Activated gamma-delta T cell treated with Interleukin-2 at 50 U/mL for 16 hours (primary cell): Measurements from ENCODE around the gene ASTN2.

Experiments used
- DNase-seq: peaks from one replicate; pipeline ENCODE4 v3.0.0-alpha.2; 2020

The ASTN2 gene, protein sequence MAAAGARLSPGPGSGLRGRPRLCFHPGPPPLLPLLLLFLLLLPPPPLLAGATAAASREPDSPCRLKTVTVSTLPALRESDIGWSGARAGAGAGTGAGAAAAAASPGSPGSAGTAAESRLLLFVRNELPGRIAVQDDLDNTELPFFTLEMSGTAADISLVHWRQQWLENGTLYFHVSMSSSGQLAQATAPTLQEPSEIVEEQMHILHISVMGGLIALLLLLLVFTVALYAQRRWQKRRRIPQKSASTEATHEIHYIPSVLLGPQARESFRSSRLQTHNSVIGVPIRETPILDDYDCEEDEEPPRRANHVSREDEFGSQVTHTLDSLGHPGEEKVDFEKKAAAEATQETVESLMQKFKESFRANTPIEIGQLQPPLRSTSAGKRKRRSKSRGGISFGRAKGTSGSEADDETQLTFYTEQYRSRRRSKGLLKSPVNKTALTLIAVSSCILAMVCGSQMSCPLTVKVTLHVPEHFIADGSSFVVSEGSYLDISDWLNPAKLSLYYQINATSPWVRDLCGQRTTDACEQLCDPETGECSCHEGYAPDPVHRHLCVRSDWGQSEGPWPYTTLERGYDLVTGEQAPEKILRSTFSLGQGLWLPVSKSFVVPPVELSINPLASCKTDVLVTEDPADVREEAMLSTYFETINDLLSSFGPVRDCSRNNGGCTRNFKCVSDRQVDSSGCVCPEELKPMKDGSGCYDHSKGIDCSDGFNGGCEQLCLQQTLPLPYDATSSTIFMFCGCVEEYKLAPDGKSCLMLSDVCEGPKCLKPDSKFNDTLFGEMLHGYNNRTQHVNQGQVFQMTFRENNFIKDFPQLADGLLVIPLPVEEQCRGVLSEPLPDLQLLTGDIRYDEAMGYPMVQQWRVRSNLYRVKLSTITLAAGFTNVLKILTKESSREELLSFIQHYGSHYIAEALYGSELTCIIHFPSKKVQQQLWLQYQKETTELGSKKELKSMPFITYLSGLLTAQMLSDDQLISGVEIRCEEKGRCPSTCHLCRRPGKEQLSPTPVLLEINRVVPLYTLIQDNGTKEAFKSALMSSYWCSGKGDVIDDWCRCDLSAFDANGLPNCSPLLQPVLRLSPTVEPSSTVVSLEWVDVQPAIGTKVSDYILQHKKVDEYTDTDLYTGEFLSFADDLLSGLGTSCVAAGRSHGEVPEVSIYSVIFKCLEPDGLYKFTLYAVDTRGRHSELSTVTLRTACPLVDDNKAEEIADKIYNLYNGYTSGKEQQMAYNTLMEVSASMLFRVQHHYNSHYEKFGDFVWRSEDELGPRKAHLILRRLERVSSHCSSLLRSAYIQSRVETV (N-terminal part only)

DNA sequence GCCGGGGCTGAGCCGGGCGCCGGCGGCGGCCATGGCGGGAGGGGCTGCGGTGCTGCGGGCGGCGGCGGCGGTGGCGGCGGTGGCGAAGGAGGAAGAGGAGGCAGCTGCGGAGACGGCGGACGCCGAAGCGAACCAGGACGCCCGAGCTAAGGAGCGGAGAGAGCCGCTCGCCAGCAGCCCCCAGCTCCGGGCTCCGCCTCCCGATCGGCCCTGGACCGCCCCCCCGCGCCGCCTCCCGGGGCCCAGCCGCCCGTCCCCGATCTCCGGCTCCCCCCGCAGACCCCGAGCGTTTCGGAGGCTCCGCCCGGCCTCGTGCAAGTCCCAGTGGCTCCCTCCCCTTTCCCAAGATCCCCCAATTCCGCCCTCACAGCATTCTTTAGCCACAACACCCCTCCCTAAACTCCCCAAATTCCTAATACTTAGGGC is at the start of gene ASTN2:
ASTN2 (minus strand) TSS at position 152 of the 426 bp plus-strand sequence; CDS start at position 33, 119 bp downstream.
- no peak for DNase-seq

DNA sequence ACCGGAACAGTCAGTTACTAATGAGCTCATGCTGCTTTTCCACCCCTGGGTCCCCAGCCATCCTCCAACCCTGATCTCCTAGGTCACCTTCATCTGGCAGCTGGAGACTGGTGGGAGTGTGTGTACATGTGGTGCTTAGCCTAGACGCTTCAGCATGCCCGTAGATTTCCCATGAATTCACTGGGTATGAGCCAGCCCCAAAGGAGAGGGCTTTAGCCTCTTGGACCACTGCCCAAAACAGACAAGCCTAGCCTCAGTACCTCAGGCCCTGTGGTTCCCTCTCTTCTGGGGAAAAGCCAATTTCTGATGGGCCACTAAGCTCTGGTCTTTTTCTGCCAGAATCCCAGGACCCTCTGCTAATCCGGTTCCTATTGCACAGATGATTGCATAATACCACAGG is 48.0 kb upstream of the ASTN2 start:
- DNase-seq: no peak

DNA sequence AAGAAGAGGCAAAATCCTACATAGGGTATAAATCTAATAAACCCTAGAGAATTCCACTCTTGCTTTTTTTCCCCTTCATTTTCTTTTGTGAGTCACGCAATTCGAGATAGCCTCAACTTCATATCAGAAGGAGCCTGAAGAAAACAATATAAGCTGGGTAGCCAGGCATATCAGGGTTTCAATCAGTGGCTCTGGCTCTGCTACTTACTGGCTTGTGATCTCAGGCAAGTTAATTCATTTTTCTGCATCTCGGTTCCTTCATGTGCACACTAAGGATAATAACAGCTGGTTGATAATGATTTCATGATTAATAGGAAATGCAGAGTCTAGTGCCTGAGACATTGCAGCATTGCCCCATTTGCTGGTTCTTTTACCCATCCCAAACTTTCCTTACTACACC is 46.5 kb upstream of the ASTN2 start:
- DNase-seq: no peak

DNA sequence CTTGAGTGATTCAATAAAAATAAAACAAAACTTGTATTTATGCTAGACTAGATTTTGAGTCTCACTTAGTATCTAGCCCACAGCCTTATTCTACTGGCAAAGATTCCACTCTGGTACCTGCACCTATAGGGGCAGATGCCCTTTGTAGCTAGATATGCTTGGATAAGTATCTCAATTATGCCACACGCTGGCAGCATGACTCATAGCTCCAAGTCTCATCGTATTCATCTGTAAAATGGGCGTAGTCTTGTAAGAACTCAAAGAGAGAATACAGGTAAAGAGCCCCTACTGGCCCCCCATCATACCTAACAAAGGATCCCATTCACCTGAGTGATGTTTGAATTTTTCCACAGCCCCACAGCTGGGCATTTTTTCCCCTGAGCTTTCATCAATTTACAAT is 45.9 kb upstream of the ASTN2 start:
- DNase-seq: no peak

DNA sequence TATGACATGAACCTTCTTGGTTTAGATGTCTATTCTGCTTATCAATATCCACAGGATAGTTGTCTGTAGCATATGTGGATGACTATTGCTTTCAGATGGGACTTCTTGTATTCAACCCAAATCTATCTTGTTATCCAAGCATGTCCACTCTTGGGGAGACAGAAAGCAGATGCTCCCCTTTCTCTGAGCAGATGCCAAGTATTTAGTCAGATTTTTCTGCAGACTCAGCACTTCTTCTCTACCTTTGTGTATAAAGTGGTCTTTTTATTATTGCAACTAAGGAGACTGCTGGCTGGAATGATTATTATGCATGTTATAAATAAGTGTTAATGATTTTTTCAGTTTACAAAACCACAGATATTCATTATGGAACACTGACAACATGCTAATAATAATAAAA is 45.1 kb upstream of the ASTN2 start:
- no peak for DNase-seq

DNA sequence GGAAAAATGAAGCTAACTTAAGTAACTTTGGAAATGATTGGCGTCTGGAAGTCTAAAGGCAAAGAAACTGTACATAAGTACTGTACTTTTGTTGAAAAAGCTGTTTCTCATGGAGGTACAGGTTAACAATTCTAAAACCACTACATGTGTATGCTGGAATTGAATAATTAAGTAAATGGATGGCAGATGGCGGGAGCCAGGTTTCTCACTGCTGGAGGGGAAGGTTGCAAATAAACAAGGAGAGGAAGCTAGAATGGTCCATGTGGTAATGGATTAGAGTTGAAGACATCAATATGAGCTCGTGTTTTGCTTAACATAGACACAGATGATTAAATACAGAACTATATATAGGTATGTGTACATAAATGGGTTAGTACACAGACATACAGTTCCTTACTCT is 43.2 kb upstream of the ASTN2 start:
- DNase-seq: no peak

DNA sequence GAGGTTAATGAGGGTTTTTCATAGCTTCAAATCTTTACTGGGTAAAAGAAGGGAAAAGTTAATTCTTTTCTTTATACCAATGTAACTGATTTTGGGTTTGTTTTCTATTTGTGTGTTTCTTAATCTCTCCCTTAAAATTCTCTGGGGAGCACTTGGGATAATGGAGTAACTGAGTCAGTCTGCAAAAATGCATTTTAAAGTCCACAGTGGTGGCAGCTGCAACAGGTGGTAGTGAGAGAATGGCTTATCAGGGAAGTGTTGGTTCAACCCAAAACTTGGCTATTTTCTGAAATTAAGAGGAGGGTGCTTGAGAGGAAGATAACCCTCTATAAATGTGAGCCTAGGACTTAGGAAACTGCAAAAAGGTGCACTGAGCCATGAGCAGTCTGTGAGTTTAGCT is 39.9 kb upstream of the ASTN2 start:
- no peak for DNase-seq

DNA sequence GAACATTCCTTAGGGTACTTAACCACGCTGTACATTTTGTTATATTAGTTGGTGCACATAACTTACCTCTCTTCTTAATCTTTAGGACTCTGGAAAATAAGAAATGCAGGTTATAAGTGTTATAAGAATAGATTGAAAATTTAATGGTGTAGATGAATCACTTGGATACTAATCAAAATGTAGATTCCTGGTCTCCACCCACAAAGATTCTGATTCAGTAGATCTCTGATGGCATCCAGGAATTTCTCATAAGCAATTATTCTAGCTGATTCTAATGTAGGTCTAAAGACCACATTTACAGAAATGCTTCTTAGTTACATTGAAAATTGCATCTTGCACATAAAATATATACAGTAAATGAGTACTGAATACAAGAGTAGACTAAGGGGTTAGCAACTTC is 38.9 kb upstream of the ASTN2 start:
- DNase-seq: no peak

DNA sequence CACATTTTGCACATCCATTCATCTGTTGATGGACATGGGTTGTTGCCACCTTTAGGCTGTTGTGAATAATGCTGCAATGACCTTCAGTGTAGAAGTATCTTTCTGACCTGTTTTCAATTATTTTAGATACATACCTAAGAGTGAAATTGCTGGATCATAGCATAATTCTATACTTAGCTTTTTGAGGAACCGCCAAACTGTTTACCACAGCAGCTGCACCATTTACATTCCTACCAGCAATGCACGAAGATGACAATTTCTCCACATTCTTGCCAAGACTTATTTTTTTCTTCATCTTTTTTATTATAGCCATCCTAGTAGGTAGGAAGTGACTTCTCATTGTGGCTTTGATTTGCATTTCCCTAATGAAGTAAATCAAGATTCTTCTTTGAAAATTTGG is 36.5 kb upstream of the ASTN2 start:
- DNase-seq: no peak

DNA sequence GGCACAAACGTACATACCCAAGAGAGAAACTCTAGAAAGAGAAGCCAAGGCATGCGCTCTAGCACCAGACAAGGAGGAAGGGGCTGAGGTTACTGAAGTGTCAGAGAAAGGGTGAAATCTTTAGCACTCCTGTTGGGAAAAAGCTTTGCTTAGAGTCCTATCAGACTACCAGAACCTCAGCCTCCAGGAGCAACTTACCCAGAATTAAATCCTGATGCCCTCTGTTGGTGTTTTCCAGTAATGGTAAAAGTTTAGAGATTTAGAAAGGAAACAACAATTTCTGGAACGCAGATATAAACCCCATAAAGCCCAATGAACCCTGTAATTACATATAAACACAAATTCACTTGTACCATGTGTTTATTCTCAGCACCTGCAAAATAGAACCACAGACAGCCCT is 33.2 kb upstream of the ASTN2 start:
- no peak for DNase-seq

DNA sequence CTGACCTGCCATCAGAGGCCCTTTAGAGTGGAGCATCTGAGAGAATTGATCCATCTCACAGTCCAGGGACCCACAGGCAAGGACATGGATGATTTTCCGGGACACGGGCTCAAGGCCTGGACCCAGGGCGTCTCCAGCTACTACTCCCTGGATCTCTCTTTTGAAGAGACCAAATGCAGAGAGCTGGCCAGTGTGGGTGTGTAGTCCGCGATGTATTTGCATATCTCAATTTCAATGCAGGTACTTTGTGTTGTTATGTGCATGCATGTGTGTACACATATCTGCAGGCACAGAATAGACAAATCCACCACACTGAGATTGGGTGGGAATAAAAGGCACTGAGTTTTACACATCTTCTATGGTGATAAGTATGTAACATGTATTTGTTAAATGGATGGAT is 30.8 kb upstream of the ASTN2 start:
- no peak for DNase-seq

DNA sequence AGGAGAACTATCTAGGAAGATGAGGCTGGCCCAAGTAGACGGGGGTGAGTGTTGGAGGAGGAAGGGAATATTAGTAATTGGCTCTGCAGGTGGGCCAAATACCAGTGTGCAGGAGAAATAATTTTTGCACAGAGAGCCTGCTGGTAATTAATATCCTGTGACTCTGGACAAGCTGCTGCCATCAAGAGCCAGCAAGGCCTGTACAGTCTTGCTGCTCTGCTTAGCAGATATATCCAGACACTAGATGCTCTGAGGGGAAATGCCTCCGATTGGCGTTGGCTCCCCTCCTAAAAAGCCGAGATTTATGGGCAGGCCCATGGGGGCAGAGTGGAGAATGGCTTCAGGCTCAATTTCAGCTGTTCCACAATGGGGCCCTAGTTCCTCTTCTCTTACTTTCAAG is 29.6 kb upstream of the ASTN2 start:
- no peak for DNase-seq

DNA sequence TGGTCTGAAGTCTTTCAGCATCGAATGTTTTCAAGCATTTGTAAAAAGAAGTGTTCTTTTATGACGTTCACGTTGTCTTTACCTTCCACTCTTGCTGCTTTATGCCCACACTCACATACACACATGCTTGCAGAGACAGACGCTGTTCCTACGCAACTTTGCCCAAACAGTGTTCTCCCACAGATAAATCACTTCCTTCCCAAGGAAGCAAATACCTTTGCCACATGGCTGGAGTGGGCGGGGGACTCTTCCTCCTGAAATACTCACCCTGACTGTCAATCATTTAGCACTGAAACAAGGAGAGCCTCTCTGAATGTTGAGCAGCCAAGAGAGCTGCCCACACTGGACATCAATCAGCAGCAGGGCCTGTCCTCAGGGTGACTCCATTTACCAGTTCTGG is 22.4 kb upstream of the ASTN2 start:
- DNase-seq: no peak

DNA sequence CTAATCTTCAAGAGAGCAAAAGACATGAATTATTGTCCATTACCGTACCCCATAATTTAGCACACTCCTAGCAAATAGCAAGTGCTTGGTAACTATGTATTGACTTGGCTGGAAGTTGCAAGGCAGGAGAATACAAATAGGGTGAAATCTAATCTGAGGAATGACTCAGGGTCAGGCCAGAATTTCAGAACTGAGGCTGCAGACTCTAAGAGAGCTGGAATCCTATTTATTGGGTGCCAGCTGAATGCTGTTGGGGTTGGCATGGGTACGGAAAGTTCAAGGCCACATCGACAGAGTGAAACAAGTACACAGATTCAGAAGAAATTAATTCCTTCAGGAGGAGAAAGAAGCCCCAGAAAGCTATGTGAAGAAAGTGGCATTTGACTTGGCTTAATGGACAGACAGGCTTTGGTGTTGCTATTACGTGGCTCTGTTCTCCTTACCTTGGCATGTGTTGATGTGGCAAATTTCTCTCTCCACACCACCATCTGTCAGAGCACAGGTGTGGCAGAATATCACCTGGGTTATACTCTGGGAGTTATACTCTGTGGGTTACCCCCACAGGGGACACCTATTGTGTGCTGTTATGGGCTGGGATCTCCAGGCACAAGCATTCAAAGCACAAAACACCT is 20.9 kb upstream of the ASTN2 start:
- DNase-seq: no peak

DNA sequence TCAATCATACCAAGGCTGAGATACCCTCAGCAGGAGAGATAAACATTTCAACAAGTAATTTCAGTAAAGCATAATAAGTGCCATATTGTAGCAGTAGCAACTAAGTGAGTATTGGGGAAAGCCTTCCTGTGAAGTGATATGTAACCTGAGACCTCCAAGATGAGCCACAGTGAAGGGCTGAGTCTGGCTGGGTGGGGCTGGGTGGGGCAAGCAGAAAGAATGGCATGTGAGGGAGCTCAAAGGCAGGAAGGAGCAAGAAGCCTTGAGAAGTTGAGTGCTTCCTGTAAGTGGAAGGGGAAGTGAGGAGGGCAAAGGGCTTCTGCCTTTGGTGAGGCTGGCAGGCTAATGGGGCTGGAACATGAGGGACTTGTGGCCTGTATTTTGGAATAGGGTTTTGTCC is 19.7 kb upstream of the ASTN2 start:
- no peak for DNase-seq

DNA sequence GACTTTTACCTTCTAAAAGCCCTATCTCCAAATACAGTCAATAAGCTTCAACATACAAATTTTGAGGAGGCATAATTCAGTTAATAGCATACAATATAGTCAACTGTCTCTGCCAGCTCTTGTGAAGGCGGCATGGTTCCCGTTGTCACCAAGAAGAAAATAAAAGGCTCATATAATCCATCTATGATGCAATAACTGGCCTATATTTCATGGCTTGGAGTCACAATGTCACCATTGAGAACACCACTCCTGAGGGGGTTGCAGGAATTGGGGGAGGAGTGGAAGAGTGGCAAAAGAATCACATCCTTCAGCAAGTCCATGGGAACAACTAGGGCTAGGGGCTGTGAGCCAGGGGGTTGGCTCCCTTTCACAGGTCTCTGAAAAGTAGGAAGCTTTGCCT is 16.0 kb upstream of the ASTN2 start:
- DNase-seq: no peak

DNA sequence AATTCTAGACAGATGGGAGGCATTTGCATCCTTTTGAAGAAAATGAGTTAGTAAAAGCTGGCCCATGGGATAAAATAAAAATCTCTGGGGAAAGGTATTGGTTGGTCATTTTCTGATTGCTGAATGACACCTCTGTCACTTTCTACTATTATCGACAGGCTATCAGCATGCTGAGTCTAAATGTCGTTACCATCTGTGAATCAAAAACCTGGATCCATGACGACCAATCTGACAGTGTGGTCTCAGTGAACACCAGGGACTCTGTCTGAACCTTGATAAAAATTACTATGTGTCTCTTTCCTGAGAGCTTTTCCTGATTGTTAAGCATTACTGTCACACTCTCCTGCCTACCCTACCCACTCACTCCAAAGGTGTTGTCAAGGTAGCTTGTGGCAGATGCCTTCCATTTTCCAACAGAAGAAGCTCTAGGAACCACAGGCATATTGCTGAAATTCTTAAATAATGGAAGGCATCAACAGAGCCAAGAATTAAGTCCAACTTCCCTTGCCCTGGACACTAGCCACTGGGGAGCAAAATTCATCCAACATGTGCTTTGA is 12.6 kb upstream of the ASTN2 start:
- DNase-seq: no peak

DNA sequence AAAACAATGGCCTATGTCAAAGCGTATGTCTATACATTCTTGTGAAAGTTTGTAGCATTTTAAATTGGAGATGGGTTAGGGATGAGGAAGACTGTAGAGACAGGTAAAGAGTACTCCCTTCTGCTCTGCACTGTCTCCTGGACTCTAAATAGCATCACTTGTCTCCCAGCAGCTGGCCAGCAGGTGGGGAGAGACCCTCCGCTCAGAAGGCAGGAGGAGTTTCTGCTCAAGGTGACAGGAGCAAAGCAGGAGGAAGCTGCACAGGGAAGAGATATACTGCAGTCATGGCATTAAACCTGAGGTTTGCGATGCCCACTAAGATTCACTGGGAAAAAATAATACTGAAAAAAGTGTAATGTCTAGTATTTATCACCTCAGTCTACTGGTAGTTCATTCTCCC is 10.7 kb upstream of the ASTN2 start:
- DNase-seq: no peak

DNA sequence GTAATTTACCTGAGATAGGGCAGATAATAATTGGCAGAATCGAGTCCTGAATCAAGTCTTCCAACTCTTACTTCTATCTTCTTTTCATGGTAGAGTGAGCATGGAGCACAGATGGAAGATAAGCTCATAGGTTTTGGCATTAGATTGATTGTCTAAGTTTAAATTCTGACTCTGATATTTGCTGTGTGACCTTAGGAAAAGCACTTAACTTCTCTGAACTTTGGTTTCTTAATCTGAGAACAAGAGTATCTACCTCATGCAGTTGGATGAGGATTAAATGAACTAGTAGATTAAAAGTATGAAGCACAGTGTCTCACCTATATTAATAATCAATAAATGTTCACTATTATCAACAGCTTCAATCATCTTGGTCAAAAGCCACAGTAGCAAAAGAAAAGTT is 9.4 kb upstream of the ASTN2 start:
- DNase-seq: no peak

DNA sequence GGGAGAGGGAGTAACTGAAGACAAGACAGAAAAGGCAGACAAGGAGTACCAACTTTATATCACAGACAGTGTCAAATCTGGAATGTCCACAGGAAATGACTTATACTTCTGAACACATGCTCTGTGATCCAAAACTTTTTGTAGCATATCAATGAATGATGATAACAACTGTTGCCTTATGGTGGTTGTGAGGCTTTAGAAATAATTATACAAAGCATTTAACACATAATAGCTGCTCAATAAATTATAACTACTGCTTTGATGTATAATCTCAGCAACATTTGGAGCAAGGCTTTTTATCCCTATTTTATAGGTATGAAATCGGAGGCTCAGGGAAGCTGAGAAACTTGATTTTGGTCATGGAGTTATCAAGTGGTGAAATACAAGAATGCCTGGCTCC is 3.3 kb upstream of the ASTN2 start:
- DNase-seq: no peak

DNA sequence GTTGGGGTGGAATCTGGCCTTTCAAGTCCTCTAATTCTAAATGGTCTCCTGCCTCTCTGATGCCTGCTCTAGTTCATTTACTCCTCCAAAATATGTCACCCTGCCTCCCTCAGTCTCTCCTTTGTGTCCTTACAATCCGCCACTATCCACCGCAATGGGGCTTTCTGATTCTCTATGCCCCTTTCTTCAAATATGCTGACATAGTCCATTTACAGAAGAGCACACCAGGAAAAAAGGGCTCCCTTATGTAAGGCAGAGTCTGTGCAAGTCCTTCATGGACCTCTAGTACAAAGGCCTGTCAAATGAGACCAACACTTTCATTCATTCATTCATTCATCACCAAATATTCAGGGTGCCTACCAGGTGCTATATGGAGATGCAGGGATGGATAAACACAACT is 2.0 kb upstream of the ASTN2 start:
- no peak for DNase-seq

DNA sequence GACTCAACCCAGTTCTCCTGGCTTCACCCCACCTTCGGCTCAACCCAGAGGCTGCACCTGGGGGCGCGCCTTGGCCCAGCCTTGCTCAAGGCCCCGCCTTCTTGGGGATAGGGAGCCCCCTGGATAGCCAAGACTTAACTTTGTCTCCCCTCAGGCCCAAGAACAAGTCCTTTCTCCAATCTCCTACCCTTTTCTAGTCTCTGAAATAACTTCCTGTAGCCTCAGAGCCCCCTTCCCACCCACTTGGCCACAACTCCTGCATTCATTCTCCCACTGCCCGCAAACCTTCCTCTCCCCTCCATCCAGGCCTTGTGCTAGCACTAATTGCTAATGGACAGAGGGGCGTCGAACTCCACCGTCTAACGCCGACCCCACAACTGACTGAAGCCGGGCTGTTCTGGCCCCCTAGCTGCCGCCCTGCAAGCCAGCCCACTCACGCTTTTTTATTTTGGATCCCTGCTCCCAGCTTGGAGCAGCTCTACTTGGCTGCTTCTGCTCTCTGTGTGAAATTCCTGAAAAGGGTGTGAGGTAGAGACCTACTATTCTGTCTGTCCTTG is 579 bp upstream of the ASTN2 start:
- DNase-seq: no peak
